ENCODE data around the gene ZNF438. TPM values are rescaled to one million over a fixed set of nuclear protein-coding genes. Genes with fewer than 3 reads are reported as not detected.

Gene ZNF438
- total RNA-seq, 1 experiment from 2014 or later = 2.0 TPM

- Histone ChIP-seq H3K9me3 (ENCODE audit: low read depth, low read length, poor library complexity, severe bottlenecking) (no peaks in the 10 kb centered on the region), H3K27me3 (replicated peaks; ENCODE audit: insufficient read depth, low read depth, low read length, poor library complexity) (no peaks in the 10 kb centered on the region), H3K4me1 (ENCODE audit: insufficient read depth, low read length, poor library complexity, severe bottlenecking) (no peaks in the 10 kb centered on the region), H3K4me3 (ENCODE audit: low read depth, low read length, poor library complexity, severe bottlenecking) (no peak overlapping the region), H3K36me3 (ENCODE audit: insufficient read depth, low read length, poor library complexity, severe bottlenecking) (no peaks in the 10 kb centered on the region), H3K27ac (ENCODE audit: low read depth, low read length, poor library complexity, severe bottlenecking) (no peak overlapping the region)
- DNase-seq (ENCODE audit: low spot score) = no peak
- BruUV-seq (replicated peaks) = no TSS peak
- ChIA-PET CTCF (interaction anchor here (0.6 kb wide), 1 partner anchor 138 kb away, joined by 3 read pairs; no protein-coding TSS in a partner anchor), POLR2A (ENCODE audit: low non-redundant PET) (no interaction called here)
- TF ChIP-seq CTCF (conservative IDR thresholded peaks at IDR 0.05; ENCODE audit: low read depth, low read length) = no peak
- TF ChIP-seq EZH2 (IDR thresholded peaks at IDR 0.05; ENCODE audit: borderline replicate concordance, low read depth, low read length, poor library complexity, severe bottlenecking) = no peak
- intact Hi-C loops (cut with micrococcal nuclease; ENCODE audit: unreplicated experiment) = no loop called here
Measured at GRCh38 chr10:30894221-30894620, 137.4 kb downstream of the ZNF438 start.

GRCh38 chr10:30893208-30893607 lies 138.5 kb downstream of the ZNF438 start:
- intact Hi-C loops (cut with micrococcal nuclease; ENCODE audit: unreplicated experiment) = no loop called here
- Histone ChIP-seq H3K4me3 (ENCODE audit: low read depth, low read length, poor library complexity, severe bottlenecking) (no peak overlapping the region), H3K27me3 (replicated peaks; ENCODE audit: insufficient read depth, low read depth, low read length, poor library complexity) (no peaks in the 10 kb centered on the region), H3K9me3 (ENCODE audit: low read depth, low read length, poor library complexity, severe bottlenecking) (no peaks in the 10 kb centered on the region), H3K36me3 (ENCODE audit: insufficient read depth, low read length, poor library complexity, severe bottlenecking) (no peaks in the 10 kb centered on the region), H3K4me1 (ENCODE audit: insufficient read depth, low read length, poor library complexity, severe bottlenecking) (no peaks in the 10 kb centered on the region), H3K27ac (ENCODE audit: low read depth, low read length, poor library complexity, severe bottlenecking) (no peak overlapping the region)
- DNase-seq (ENCODE audit: low spot score) = no peak
- CTCF ChIA-PET = no interaction called here
- POLR2A ChIA-PET (ENCODE audit: low non-redundant PET) = no interaction called here
- no peak for TF ChIP-seq EZH2 (IDR thresholded peaks at IDR 0.05; ENCODE audit: borderline replicate concordance, low read depth, low read length, poor library complexity, severe bottlenecking)
- no peak for TF ChIP-seq CTCF (conservative IDR thresholded peaks at IDR 0.05; ENCODE audit: low read depth, low read length)
- no TSS peak for BruUV-seq (replicated peaks)

- Histone ChIP-seq H3K9me3 (ENCODE audit: low read depth, low read length, poor library complexity, severe bottlenecking) (no peaks in the 10 kb centered on the region), H3K27me3 (replicated peaks; ENCODE audit: insufficient read depth, low read depth, low read length, poor library complexity) (no peaks in the 10 kb centered on the region), H3K27ac (ENCODE audit: low read depth, low read length, poor library complexity, severe bottlenecking) (no peak overlapping the region), H3K4me3 (ENCODE audit: low read depth, low read length, poor library complexity, severe bottlenecking) (no peak overlapping the region), H3K4me1 (ENCODE audit: insufficient read depth, low read length, poor library complexity, severe bottlenecking) (no peaks in the 10 kb centered on the region), H3K36me3 (ENCODE audit: insufficient read depth, low read length, poor library complexity, severe bottlenecking) (no peaks in the 10 kb centered on the region)
- ChIA-PET CTCF (no interaction called here), POLR2A (ENCODE audit: low non-redundant PET) (no interaction called here)
- DNase-seq (ENCODE audit: low spot score) = no peak
- intact Hi-C loops (cut with micrococcal nuclease; ENCODE audit: unreplicated experiment) = no loop called here
- BruUV-seq (replicated peaks) = no TSS peak
- TF ChIP-seq CTCF (conservative IDR thresholded peaks at IDR 0.05; ENCODE audit: low read depth, low read length) (no peak), EZH2 (IDR thresholded peaks at IDR 0.05; ENCODE audit: borderline replicate concordance, low read depth, low read length, poor library complexity, severe bottlenecking) (no peak)
Measured at GRCh38 chr10:30887839-30888238, 143.8 kb downstream of the ZNF438 start.
